HepG2 (cell line): Measurements from ENCODE around the gene GPATCH11.

Source experiments
- HDAC2 ChIP-seq: sonication (generic); formaldehyde crosslinking; IDR thresholded peaks from 2 replicates; pipeline ENCODE4 v1.4.0; 2020; ENCODE audit warnings: missing genetic modification reagents
- POLR2A ChIP-seq, 2 experiments: IDR thresholded peaks; 2 replicates each; pipeline ENCODE4 v1.6.1; 2011; ENCODE audit warnings: low read depth in 2 of 2, low read length in 2 of 2, mild to moderate bottlenecking in 1 of 2, moderate library complexity in 1 of 2; ENCODE audit not compliant: insufficient read depth in 1 of 2
- RAD21 ChIP-seq: fragments of 450-650 bp; formaldehyde crosslinking; IDR thresholded peaks from 2 replicates; pipeline ENCODE4 v1.5.0; 2020; ENCODE audit warnings: mild to moderate bottlenecking
- SP1 ChIP-seq, 2 experiments: fragments of 450-650 bp in 1 of 2; sonication (generic) in 1 of 2; formaldehyde crosslinking in 1 of 2; IDR thresholded peaks; 2 replicates each; pipeline versions ENCODE4 v1.4.0 to v1.6.1; 2016 to 2020; ENCODE audit warnings: missing genetic modification reagents in 1 of 2
- ZKSCAN1 ChIP-seq: fragments of 150-350 bp; IDR thresholded peaks from 2 replicates; pipeline ENCODE4 v1.6.1; 2014; ENCODE audit warnings: low read length

DNA sequence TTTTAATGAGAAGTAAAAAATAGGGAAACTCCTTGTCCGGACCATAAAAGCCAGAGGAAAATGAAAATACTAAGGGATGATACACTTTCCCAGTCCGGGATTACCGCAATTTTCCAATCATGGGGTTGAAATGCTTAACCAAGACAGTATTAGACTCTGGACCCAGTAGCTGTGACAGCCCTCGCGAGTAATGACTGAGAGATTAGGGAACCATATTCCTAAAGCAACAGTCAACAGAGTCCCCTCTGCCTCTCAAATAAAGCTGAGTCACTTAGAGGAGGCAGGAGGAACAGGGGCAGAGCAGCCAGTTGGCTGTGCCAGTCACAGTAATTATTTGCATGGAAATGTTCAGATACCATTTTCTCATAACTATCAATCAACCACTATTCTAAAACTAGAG is 34.8 kb downstream of the GPATCH11 start:
- TF ChIP-seq ZKSCAN1 (no peak), RAD21 (CRISPR knock-in tag) (no peak), HDAC2 (CRISPR knock-in tag) (no peak), POLR2A (IDR thresholded peaks at IDR 0.05; ENCODE audit: insufficient read depth in 1 of 2, low read depth in 2 of 2, low read length in 2 of 2) (no peak), SP1 (IDR thresholded peaks at IDR 0.05) (no peak), SP1 (CRISPR knock-in tag; IDR thresholded peaks at IDR 0.05) (no peak)
